Keratinocyte (primary cell): ENCODE data around the gene FOXR1. TPM values are rescaled to one million over a fixed set of nuclear protein-coding genes. Genes with fewer than 3 reads are reported as not detected.
"Not testable (repeated sequence)": the region's sequence is repeated elsewhere in the genome, so short reads cannot be mapped to it uniquely, and the experiment has no call there.

ENCODE experiments used
- DNase-seq: peaks from one replicate; pipeline ENCODE4 v3.0.0-alpha.2; 2011; ENCODE audit warnings: low read depth, missing footprints, low spot score
- FAIRE-seq: peaks from 2 replicates; lab custom pipeline; 2011; peaks lifted over from hg19 to GRCh38; lab: Jason Lieb, UNC
- H2AFZ ChIP-seq: 2 replicates; pipeline ENCODE4 v1.6.0; 2012; ENCODE audit warnings: low read length, control low read depth, inconsistent platforms; ENCODE audit not compliant: control insufficient read depth
- H3K27ac ChIP-seq: 2 replicates; pipeline ENCODE4 v1.5.1; 2011; ENCODE audit warnings: low read length; ENCODE audit not compliant: control insufficient read depth, insufficient read depth
- H3K27me3 ChIP-seq: 3 replicates; pipeline ENCODE4 v1.6.0; 2011; ENCODE audit warnings: low read length; ENCODE audit not compliant: control insufficient read depth, insufficient read depth; ENCODE audit errors: extremely low read depth
- H3K36me3 ChIP-seq, 2 experiments: 2 replicates in 1 of 2; 3 replicates in 1 of 2; pipeline ENCODE4 v1.5.1; 2011; ENCODE audit warnings: low read length in 2 of 2, mild to moderate bottlenecking in 1 of 2; ENCODE audit not compliant: control insufficient read depth in 2 of 2, insufficient read depth in 2 of 2; ENCODE audit errors: extremely low read depth in 1 of 2
- H3K4me1 ChIP-seq: 3 replicates; pipeline ENCODE4 v1.5.1; 2011; ENCODE audit warnings: low read length; ENCODE audit not compliant: control insufficient read depth, insufficient read depth; ENCODE audit errors: extremely low read depth
- H3K4me2 ChIP-seq: 3 replicates; pipeline ENCODE4 v1.6.0; 2011; ENCODE audit warnings: low read depth, low read length; ENCODE audit not compliant: control insufficient read depth, insufficient read depth; ENCODE audit errors: extremely low read depth
- H3K4me3 ChIP-seq, 3 experiments: fragments of 200-600 bp in 1 of 3; sonication (generic) in 1 of 3; 2 replicates in 2 of 3; 3 replicates in 1 of 3; pipeline ENCODE4 v1.5.1; 2011 to 2016; ENCODE audit warnings: low read length in 3 of 3, mild to moderate bottlenecking in 3 of 3, control low read depth in 2 of 3, inconsistent platforms in 1 of 3, low read depth in 1 of 3, mixed read lengths in 1 of 3, mixed run types in 1 of 3, moderate library complexity in 1 of 3; ENCODE audit not compliant: control insufficient read depth in 2 of 3, insufficient read depth in 2 of 3; ENCODE audit errors: extremely low read depth in 1 of 3
- H3K79me2 ChIP-seq: 2 replicates; pipeline ENCODE4 v1.6.0; 2012; ENCODE audit warnings: low read length; ENCODE audit not compliant: control insufficient read depth, insufficient read depth
- H3K9ac ChIP-seq: 3 replicates; pipeline ENCODE4 v1.6.0; 2011; ENCODE audit warnings: low read length; ENCODE audit not compliant: control insufficient read depth, insufficient read depth; ENCODE audit errors: extremely low read depth
- H3K9me1 ChIP-seq: 3 replicates; pipeline ENCODE4 v1.6.0; 2011; ENCODE audit warnings: low read length; ENCODE audit not compliant: control insufficient read depth, insufficient read depth; ENCODE audit errors: extremely low read depth
- H3K9me3 ChIP-seq: 2 replicates; pipeline ENCODE4 v1.5.1; 2012; ENCODE audit warnings: low read depth, low read length; ENCODE audit not compliant: control insufficient read depth
- H4K20me1 ChIP-seq: 3 replicates; pipeline ENCODE4 v1.6.0; 2011; ENCODE audit warnings: low read length; ENCODE audit not compliant: control insufficient read depth, insufficient read depth; ENCODE audit errors: extremely low read depth
- CTCF ChIP-seq, 3 experiments: IDR thresholded peaks in 1 of 3; conservative IDR thresholded peaks in 1 of 3; optimal IDR thresholded peaks in 1 of 3; 2 replicates in 2 of 3; 3 replicates in 1 of 3; pipeline versions ENCODE3 to v1.5.1; 2011; ENCODE audit warnings: low read length in 3 of 3, mild to moderate bottlenecking in 3 of 3, moderate library complexity in 2 of 3, control low read depth in 1 of 3, inconsistent platforms in 1 of 3; ENCODE audit not compliant: insufficient read depth in 2 of 3; ENCODE audit errors: extremely low read depth in 1 of 3
- EZH2 ChIP-seq: IDR thresholded peaks from one replicate; pipeline ENCODE4 v1.6.1; 2012; ENCODE audit warnings: inconsistent platforms, mild to moderate bottlenecking, low read length, moderate library complexity
- dilution Hi-C: fragments of 300-500 bp; cut with MboI; formaldehyde crosslinking; loops from one replicate; pipeline ENCODE4 v1.7.0; 2020; ENCODE audit warnings: low sequenced_read_pairs; ENCODE audit not compliant: extremely low pct_ligation_motif_present
- polyA plus RNA-seq, 5 experiments: library from polyadenylated mRNA; depleted of rRNA in 3 of 5; stranded (reverse) in 3 of 5; stranded (forward) in 1 of 5; unstranded in 1 of 5; fragments of >200 nt; gene quantifications; 1 replicate in 1 of 5; 2 replicates in 3 of 5; 3 replicates in 1 of 5; pipeline versions ENCODE4 v1.2.1 to v1.2.3, GENCODE V29; 2011 to 2012; ENCODE audit warnings: missing spikeins in 2 of 5, low read depth in 1 of 5, low replicate concordance in 1 of 5

FOXR1 gene
- polyA plus RNA-seq, 1 donor (not counting 4 experiments of a cell fraction or from before 2014, with no cell fraction given), result not detected

- no peak overlapping the region for H3K4me2 ChIP-seq
These were observed 18.3 kb upstream of the FOXR1 start for GRCh38 chr11:118953265-118953664.

GRCh38 chr11:118953976-118954375 lies 17.6 kb upstream of the FOXR1 start:
- H2AFZ ChIP-seq, H3K4me3 ChIP-seq, H4K20me1 ChIP-seq, H3K9ac ChIP-seq, H3K36me3 ChIP-seq, FAIRE-seq, H3K27me3 ChIP-seq, dilution Hi-C loops, H3K27ac ChIP-seq, DNase-seq, H3K9me3 ChIP-seq, H3K79me2 ChIP-seq, H3K9me1 ChIP-seq, H3K4me2 ChIP-seq, H3K4me1 ChIP-seq: not testable (repeated sequence)

More at GRCh38 chr11:118953265-118953664, 18.3 kb upstream of the FOXR1 start:
- no peak for TF ChIP-seq EZH2
- no peak for TF ChIP-seq CTCF (optimal IDR thresholded peaks at IDR 0.05 in 1 of 3, IDR thresholded peaks at IDR 0.05 in 1 of 3, conservative IDR thresholded peaks at IDR 0.05 in 1 of 3; ENCODE audit: extremely low read depth in 1 of 3, insufficient read depth in 2 of 3, low read length in 3 of 3)
- Histone ChIP-seq H3K36me3 (no peaks in the 10 kb centered on the region), H3K9me3 (no peaks in the 10 kb centered on the region), H3K9me1 (no peaks in the 10 kb centered on the region), H3K79me2 (no peaks in the 10 kb centered on the region), H3K9ac (no peak overlapping the region), H3K4me3 (no peak overlapping the region), H4K20me1 (no peaks in the 10 kb centered on the region), H3K4me1 (no peaks in the 10 kb centered on the region), H3K27me3 (peaks cover 8% of the 10 kb centered on the region), H3K27ac (no peak overlapping the region), H2AFZ (no peak overlapping the region)
- dilution Hi-C loops, result no loop called here
- no peak for DNase-seq
- no peak for FAIRE-seq
